ENCODE measurements around the gene ZNF714. TPM values are rescaled to one million over a fixed set of nuclear protein-coding genes. Genes with fewer than 3 reads are reported as not detected.

ZNF714 gene
- 1 to 10 TPM; 3.1 to 8.8 TPM for total RNA-seq
- polyA plus RNA-seq: 1 to 10 TPM in 1 of 2 donors, under 1 TPM in 1; 0.75 to 1.2 TPM
- long read RNA-seq, donor 1, partial matches to known transcripts: 0 of 5 reads
- long read RNA-seq, donor 1, other reads (novel, unspliced or antisense): 5 of 5 reads
- long read RNA-seq, donor 2, partial matches to known transcripts: 0 of 2 reads
- long read RNA-seq, donor 2, other reads (novel, unspliced or antisense): 1 of 2 reads

DNA sequence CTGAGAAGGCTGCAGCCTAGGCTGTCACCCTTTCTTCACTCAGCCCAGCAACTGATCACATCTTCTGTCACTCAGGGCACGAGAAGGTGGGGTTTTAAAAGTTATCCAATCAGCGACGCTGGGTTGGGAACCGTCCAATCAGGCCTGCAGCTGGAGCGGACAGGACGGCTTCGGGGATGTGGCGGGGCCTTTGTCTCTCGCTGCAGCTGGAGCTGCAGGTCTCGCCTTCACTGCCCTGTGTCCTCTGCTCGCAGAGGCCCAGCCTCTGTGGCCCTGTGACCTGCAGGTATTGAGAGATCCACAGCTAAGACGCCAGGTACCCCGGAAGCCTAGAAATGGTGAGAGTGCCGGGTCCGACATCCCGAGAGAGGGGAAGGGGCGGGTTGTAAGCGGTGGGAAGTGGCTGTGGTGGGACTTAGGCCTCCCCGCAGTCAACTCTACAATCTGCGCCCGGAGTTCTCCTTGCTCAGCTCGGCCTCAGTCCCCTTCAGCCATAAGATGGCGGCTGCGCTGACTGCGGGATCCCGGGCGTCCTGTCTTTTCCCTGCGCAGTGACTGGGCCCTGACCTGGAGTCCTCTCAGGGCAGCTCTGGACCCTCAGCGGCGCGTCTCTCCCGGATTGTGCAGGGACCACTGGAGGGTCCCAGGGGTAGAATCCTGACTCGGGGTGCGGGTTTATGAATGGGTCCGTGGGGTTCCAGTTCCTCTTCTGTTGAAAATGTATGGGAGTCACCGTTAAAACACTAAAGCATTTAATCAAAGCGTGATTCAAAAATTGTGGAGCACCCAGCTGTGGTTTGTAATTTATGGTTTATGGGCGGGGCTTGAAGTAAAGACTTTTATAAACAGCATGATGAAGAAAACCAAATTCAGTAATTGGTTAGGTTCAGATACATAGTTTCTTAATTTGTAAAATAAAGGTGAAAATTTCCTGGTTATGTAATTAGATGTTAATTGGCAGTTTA, at the start of gene ZNF714:
Gene ZNF714, plus strand, starts transcription at position 193 of the 965 bp plus-strand sequence. CDS start 16,066 bp downstream, outside the sequence.
- DNase-seq (peak; percentile 92 to 93), ATAC-seq (ENCODE audit: low FRiP score) (peak; percentile 95)
- Histone ChIP-seq H3K9me3 (ENCODE audit: control insufficient read depth, low read length) (no peaks in the 10 kb centered on the region), H3K27ac (ENCODE audit: low read depth in 1 of 2, low read length in 2 of 2) (no peak within 1 kb of the TSS), H3K4me3 (ENCODE audit: low read length in 2 of 2) (peak within 1 kb of the TSS in 1 of 2 donors; percentile 12), H3K36me3 (ENCODE audit: control insufficient read depth in 1 of 2, insufficient read depth in 2 of 2, low read length in 1 of 2) (no peaks in the 10 kb centered on the region), H3K4me1 (ENCODE audit: control insufficient read depth in 1 of 2, insufficient read depth in 2 of 2, low read length in 2 of 2) (no peaks in the 10 kb centered on the region), H3K27me3 (ENCODE audit: control insufficient read depth in 1 of 2, insufficient read depth in 2 of 2, low read length in 1 of 2) (no peaks in the 10 kb centered on the region)
- WGBS, 2 donors: 42 to 60% methylated on average over 37 to 38 of the region's 38 CpGs
- intact Hi-C loops (cut with DNase I): no loop called here

DNA sequence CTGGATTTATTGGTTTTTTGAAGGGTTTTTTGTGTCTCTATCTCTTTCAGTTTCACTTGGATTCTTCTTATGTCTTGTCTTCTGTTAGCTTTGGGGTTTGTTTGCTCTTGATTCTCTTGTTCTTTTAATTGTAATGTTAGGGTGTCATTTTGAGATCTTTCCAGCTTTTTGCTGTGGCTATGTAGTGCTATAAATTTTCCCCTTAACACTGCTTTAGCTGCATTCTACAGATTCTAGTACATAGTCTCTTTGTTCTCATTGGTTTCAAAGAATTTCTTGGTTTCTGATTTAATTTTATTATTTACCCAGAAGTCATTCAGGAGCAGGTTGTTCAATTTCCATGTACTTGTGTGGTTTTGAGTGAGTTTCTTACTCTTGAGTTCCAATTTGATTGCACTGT, 37.0 kb upstream of the ZNF714 start:
- no peak overlapping the region for H3K27ac ChIP-seq (ENCODE audit: low read depth in 1 of 2, low read length in 2 of 2)
- H3K9me3 ChIP-seq (ENCODE audit: control insufficient read depth, low read length): peaks cover 4% of the 10 kb centered on the region
- H3K4me3 ChIP-seq (ENCODE audit: low read length in 2 of 2): no peak overlapping the region
- DNase-seq (no peak), ATAC-seq (ENCODE audit: low FRiP score) (no peak)
- H3K27me3 ChIP-seq (ENCODE audit: control insufficient read depth in 1 of 2, insufficient read depth in 2 of 2, low read length in 1 of 2): no peaks in the 10 kb centered on the region
- peaks cover 2 to 6% of the 10 kb centered on the region in 2 donors for H3K36me3 ChIP-seq (ENCODE audit: control insufficient read depth in 1 of 2, insufficient read depth in 2 of 2, low read length in 1 of 2)
- intact Hi-C loops (cut with DNase I): no loop called here
- H3K4me1 ChIP-seq (ENCODE audit: control insufficient read depth in 1 of 2, insufficient read depth in 2 of 2, low read length in 2 of 2): no peaks in the 10 kb centered on the region

DNA sequence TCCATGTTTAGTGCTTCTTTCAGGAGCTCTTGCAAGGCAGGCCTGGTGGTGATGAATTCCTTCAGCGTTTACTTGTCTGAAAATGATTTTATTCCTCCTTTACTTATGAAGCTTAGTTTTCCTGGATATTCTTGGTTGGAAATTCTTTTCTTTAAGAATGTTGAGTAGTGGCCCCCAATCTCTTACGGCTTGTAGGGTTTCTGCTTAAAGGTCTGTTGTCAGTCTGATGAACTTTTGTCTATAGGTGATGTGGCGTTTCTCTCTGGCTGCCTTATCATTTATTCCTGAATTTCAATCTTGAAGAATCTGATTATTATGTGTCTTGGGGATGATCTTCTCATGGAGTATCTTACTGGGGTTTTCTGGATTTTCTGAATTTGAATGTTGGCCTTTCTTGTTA, 35.5 kb upstream of the ZNF714 start:
- DNase-seq: no peak
- no peak for ATAC-seq (ENCODE audit: low FRiP score)
- 97 to 98% methylated on average over 3 of the region's 3 CpGs for WGBS, 2 donors
- intact Hi-C loops (cut with DNase I): no loop called here
- Histone ChIP-seq H3K36me3 (ENCODE audit: control insufficient read depth in 1 of 2, insufficient read depth in 2 of 2, low read length in 1 of 2) (peaks cover 2 to 6% of the 10 kb centered on the region in 2 donors), H3K27me3 (ENCODE audit: control insufficient read depth in 1 of 2, insufficient read depth in 2 of 2, low read length in 1 of 2) (no peaks in the 10 kb centered on the region), H3K4me1 (ENCODE audit: control insufficient read depth in 1 of 2, insufficient read depth in 2 of 2, low read length in 2 of 2) (no peaks in the 10 kb centered on the region), H3K4me3 (ENCODE audit: low read length in 2 of 2) (no peak overlapping the region), H3K27ac (ENCODE audit: low read depth in 1 of 2, low read length in 2 of 2) (no peak overlapping the region), H3K9me3 (ENCODE audit: control insufficient read depth, low read length) (peaks cover 4% of the 10 kb centered on the region)

DNA sequence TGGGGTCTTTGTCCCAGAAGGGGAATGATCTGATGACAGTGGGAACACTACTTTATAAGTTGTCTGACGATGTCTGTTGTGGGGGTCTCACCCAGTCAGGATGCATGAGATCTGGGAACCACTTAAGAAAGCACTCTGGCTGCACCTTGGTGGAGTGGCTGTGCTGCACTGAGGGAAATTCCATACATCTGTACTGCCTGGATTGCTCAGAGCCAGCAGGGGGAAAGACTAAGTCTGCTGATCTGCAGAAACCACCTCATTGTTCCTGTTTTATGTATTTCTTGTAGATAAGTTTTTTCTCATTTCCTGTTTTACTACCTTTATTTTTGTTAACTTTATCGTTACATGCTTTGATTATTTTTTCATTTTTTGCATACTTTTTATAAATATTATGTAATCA, 34.3 kb upstream of the ZNF714 start:
- H3K36me3 ChIP-seq (ENCODE audit: control insufficient read depth in 1 of 2, insufficient read depth in 2 of 2, low read length in 1 of 2): peaks cover 2 to 8% of the 10 kb centered on the region in 2 donors
- H3K27ac ChIP-seq (ENCODE audit: low read depth in 1 of 2, low read length in 2 of 2): no peak overlapping the region
- intact Hi-C loops (cut with DNase I): no loop called here
- peaks cover 5% of the 10 kb centered on the region for H3K9me3 ChIP-seq (ENCODE audit: control insufficient read depth, low read length)
- ATAC-seq (ENCODE audit: low FRiP score): no peak
- H3K4me1 ChIP-seq (ENCODE audit: control insufficient read depth in 1 of 2, insufficient read depth in 2 of 2, low read length in 2 of 2): no peaks in the 10 kb centered on the region
- H3K4me3 ChIP-seq (ENCODE audit: low read length in 2 of 2): no peak overlapping the region
- 90 to 95% methylated on average over 2 of the region's 2 CpGs for WGBS, 2 donors
- no peak for DNase-seq
- no peaks in the 10 kb centered on the region for H3K27me3 ChIP-seq (ENCODE audit: control insufficient read depth in 1 of 2, insufficient read depth in 2 of 2, low read length in 1 of 2)

DNA sequence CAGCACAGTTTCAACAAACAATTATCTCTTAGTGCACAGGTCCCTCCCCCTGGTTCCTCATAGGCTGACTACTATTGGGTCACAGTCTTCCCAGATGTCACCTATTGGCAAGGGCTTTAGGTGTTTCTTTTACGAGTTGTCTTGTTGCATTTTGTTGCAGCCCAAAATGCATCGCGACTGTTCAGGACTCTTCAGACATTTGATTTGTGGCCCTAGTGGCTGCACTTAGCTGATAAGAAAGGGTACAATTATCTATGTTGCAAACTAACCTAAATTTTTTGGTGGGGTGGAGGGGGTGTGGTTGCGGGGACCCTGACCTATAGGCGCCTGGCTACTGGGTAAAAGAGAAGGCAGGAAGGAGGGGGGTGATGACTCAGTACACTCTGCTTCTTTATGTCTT, 29.1 kb upstream of the ZNF714 start:
- no peak for DNase-seq
- Histone ChIP-seq H3K9me3 (ENCODE audit: control insufficient read depth, low read length) (peaks cover 7% of the 10 kb centered on the region), H3K36me3 (ENCODE audit: control insufficient read depth in 1 of 2, insufficient read depth in 2 of 2, low read length in 1 of 2) (peaks cover 7 to 8% of the 10 kb centered on the region in 2 donors), H3K4me1 (ENCODE audit: control insufficient read depth in 1 of 2, insufficient read depth in 2 of 2, low read length in 2 of 2) (no peaks in the 10 kb centered on the region), H3K27ac (ENCODE audit: low read depth in 1 of 2, low read length in 2 of 2) (no peak overlapping the region), H3K4me3 (ENCODE audit: low read length in 2 of 2) (no peak overlapping the region), H3K27me3 (ENCODE audit: control insufficient read depth in 1 of 2, insufficient read depth in 2 of 2, low read length in 1 of 2) (no peaks in the 10 kb centered on the region)
- 98% methylated on average over 5 of the region's 5 CpGs for WGBS, 2 donors
- intact Hi-C loops (cut with DNase I): no loop called here
- no peak for ATAC-seq (ENCODE audit: low FRiP score)

DNA sequence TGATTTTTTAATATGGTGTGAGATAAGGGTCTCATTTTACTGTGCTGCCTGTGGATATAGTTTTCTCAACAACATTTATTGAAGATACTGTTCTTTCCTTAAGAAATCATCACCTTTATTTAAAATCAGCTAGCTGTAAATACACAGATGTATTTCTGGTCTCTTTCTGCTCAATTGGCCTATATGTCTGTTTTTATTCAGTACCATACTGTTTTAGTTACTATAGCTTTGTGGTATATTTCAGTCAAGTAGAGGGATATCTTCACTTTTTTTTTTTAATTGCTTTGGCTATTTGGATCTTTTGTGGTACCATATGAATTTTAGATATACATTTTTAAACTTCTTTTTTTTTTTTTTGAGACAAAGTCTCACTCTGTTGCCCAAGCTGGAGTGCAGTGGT, 16.7 kb upstream of the ZNF714 start:
- H3K36me3 ChIP-seq (ENCODE audit: control insufficient read depth in 1 of 2, insufficient read depth in 2 of 2, low read length in 1 of 2): no peaks in the 10 kb centered on the region
- intact Hi-C loops (cut with DNase I): no loop called here
- DNase-seq (no peak), ATAC-seq (ENCODE audit: low FRiP score) (no peak)
- no peak overlapping the region for H3K4me3 ChIP-seq (ENCODE audit: low read length in 2 of 2)
- H3K27ac ChIP-seq (ENCODE audit: low read depth in 1 of 2, low read length in 2 of 2): no peak overlapping the region
- no peaks in the 10 kb centered on the region for H3K4me1 ChIP-seq (ENCODE audit: control insufficient read depth in 1 of 2, insufficient read depth in 2 of 2, low read length in 2 of 2)
- no peaks in the 10 kb centered on the region for H3K9me3 ChIP-seq (ENCODE audit: control insufficient read depth, low read length)
- no peaks in the 10 kb centered on the region for H3K27me3 ChIP-seq (ENCODE audit: control insufficient read depth in 1 of 2, insufficient read depth in 2 of 2, low read length in 1 of 2)

DNA sequence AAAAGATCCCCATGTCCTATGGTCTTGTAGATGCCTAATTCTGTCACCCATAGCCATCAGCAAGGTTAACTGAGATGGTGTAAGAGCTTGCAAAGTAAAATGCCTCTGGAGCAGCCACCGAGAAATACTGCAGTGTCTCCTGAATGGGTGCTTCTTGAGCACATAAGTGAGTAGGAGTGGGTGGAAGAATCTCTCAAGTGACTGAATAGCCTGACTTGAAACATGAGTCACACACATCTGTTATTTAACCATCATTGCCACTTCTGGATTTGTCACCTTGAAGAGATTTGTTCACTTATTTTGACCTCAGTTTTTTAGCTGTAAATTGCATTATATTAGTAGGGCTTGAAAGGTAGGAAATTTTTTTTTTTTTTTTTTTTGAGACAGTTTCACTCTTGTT, 2.3 kb downstream of the ZNF714 start:
- WGBS, 2 donors: 90% methylated on average over 1 of the region's 1 CpG
- intact Hi-C loops (cut with DNase I): no loop called here

DNA sequence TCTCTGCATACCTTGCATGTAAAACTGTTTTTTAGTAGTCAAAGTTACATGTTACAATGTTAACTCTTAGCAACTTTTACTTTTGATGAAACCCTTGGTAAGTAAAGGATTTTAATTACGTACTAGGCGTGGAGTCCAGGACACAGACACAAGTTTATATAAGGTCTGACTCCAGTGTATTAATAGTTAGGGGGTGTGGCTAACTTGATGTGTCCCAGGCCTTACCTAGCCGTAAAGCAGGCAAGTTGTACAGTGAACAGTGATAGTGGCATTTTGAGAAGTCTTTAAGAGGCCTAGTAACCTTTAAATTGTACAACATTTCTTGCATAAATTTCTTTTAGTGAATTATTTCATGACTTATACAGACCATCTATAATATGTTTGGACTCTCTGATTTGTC, 5.9 kb downstream of the ZNF714 start:
- peaks cover 0 to 2% of the 10 kb centered on the region in 2 donors for H3K36me3 ChIP-seq (ENCODE audit: control insufficient read depth in 1 of 2, insufficient read depth in 2 of 2, low read length in 1 of 2)
- intact Hi-C loops (cut with DNase I): no loop called here
- no peak overlapping the region for H3K4me3 ChIP-seq (ENCODE audit: low read length in 2 of 2)
- ATAC-seq (ENCODE audit: low FRiP score) (no peak), DNase-seq (no peak)
- no peak overlapping the region for H3K27ac ChIP-seq (ENCODE audit: low read depth in 1 of 2, low read length in 2 of 2)
- no peaks in the 10 kb centered on the region for H3K9me3 ChIP-seq (ENCODE audit: control insufficient read depth, low read length)
- no peaks in the 10 kb centered on the region for H3K4me1 ChIP-seq (ENCODE audit: control insufficient read depth in 1 of 2, insufficient read depth in 2 of 2, low read length in 2 of 2)
- H3K27me3 ChIP-seq (ENCODE audit: control insufficient read depth in 1 of 2, insufficient read depth in 2 of 2, low read length in 1 of 2): no peaks in the 10 kb centered on the region
- 59 to 70% methylated on average over 3 of the region's 3 CpGs for WGBS, 2 donors

More for the DNA sequence above, 2.3 kb downstream of the ZNF714 start:
- H3K4me3 ChIP-seq (ENCODE audit: low read length in 2 of 2): no peak overlapping the region
- H3K9me3 ChIP-seq (ENCODE audit: control insufficient read depth, low read length): no peaks in the 10 kb centered on the region
- ATAC-seq (ENCODE audit: low FRiP score) (no peak), DNase-seq (no peak)
- H3K27me3 ChIP-seq (ENCODE audit: control insufficient read depth in 1 of 2, insufficient read depth in 2 of 2, low read length in 1 of 2): no peaks in the 10 kb centered on the region
- H3K27ac ChIP-seq (ENCODE audit: low read depth in 1 of 2, low read length in 2 of 2): no peak overlapping the region
- no peaks in the 10 kb centered on the region for H3K4me1 ChIP-seq (ENCODE audit: control insufficient read depth in 1 of 2, insufficient read depth in 2 of 2, low read length in 2 of 2)
- peaks cover 0 to under 1% of the 10 kb centered on the region in 2 donors for H3K36me3 ChIP-seq (ENCODE audit: control insufficient read depth in 1 of 2, insufficient read depth in 2 of 2, low read length in 1 of 2)

DNA sequence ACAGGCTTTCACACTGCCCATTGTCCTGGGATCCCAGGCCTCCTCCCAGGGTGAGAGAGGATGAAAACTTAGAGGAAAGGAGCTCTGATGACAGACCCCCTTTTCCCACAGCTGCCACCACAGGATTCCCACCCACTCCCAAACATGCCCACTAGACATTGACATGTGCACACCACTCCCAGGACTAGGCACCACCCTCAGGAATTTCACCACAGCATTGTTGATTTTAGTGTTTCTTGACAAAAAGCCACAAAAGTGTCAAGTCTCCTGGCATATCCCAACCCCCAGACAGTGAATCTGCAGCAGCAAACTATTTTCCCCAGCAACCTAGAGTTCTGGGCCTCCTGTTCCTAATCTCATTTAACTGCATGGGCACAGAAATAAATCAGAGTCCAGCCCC, 10.1 kb downstream of the ZNF714 start:
- H3K4me1 ChIP-seq (ENCODE audit: control insufficient read depth in 1 of 2, insufficient read depth in 2 of 2, low read length in 2 of 2): no peaks in the 10 kb centered on the region
- ATAC-seq (ENCODE audit: low FRiP score) (no peak), DNase-seq (no peak)
- no peak overlapping the region for H3K27ac ChIP-seq (ENCODE audit: low read depth in 1 of 2, low read length in 2 of 2)
- no peaks in the 10 kb centered on the region for H3K27me3 ChIP-seq (ENCODE audit: control insufficient read depth in 1 of 2, insufficient read depth in 2 of 2, low read length in 1 of 2)
- no peak overlapping the region for H3K4me3 ChIP-seq (ENCODE audit: low read length in 2 of 2)
- intact Hi-C loops (cut with DNase I): no loop called here
- no peaks in the 10 kb centered on the region for H3K9me3 ChIP-seq (ENCODE audit: control insufficient read depth, low read length)
- peaks cover 0 to 2% of the 10 kb centered on the region in 2 donors for H3K36me3 ChIP-seq (ENCODE audit: control insufficient read depth in 1 of 2, insufficient read depth in 2 of 2, low read length in 1 of 2)
